ENCODE results near the gene PFKFB4.

PFKFB4 gene

DNA sequence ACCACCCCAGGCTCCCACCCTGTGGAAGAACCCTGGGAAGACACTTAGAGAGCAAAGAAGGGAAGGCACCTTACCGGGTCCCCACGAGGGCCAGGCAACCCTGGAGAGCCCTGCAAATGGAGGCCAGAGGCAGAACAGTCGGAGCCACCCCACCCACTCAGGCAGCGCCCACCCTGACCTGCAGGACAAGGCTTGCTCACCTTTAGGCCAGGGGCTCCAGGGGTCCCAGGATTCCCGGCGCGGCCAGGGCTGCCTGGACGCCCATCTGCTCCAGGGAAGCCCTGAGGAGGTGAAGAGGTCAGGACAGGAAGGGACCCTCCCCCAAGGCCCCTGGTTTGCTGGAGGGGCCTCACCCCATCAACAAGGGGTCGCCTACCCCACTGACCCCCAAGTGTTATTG, 28.2 kb upstream of the PFKFB4 start:
- no peak for DNase-seq (ENCODE audit: low spot score)

- DNase-seq (ENCODE audit: low spot score): no peak
Observed at GRCh38 chr3:48581621-48582481, 25.2 kb upstream of the PFKFB4 start.

DNA sequence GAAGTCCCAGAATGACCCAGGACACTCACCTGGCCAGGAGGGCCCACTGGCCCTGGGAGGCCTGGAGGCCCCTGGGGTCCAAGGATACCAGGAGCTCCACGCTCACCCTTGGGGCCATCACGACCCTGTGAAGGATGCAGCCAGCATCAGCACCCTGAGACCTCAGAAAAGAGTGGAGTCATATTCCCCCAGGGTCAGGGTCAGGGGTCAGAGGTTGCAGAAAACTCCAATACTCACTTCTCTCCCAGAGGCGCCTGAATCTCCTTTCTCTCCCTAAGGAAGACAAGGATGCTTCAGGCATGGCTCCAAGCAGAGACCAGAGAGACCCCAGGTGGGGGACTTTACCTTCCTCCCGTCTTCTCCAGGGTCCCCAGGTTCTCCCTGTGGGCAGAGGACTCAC, 20.0 kb upstream of the PFKFB4 start:
- DNase-seq (ENCODE audit: low spot score): no peak

GRCh38 chr3:48575366-48575765, 18.8 kb upstream of the PFKFB4 start:
- no peak for DNase-seq (ENCODE audit: low spot score)

- no peak for DNase-seq (ENCODE audit: low spot score)
Observed at GRCh38 chr3:48573973-48574585, 17.5 kb upstream of the PFKFB4 start.

- DNase-seq (ENCODE audit: low spot score): no peak
Observed at GRCh38 chr3:48572517-48572916, 15.9 kb upstream of the PFKFB4 start.

DNA sequence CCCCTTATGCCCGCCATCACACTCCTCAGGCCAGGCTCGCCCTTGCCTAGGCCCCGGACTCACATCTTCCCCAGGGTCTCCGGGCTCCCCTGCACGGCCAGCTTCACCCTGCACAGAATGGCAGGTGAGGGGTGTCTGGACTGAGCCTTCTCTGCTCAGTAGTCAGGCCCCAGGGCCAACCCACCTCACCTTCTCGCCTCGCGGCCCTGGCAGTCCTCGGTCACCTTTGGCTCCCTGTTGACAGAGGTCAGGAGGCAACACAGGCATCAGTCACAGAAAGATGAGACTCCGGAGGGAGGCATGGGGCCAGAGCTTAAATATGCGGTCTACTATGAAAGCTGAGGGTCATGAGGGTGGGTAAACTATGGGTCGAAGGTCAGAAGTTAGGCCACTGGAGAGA, 15.3 kb upstream of the PFKFB4 start:
- no peak for DNase-seq (ENCODE audit: low spot score)

DNA sequence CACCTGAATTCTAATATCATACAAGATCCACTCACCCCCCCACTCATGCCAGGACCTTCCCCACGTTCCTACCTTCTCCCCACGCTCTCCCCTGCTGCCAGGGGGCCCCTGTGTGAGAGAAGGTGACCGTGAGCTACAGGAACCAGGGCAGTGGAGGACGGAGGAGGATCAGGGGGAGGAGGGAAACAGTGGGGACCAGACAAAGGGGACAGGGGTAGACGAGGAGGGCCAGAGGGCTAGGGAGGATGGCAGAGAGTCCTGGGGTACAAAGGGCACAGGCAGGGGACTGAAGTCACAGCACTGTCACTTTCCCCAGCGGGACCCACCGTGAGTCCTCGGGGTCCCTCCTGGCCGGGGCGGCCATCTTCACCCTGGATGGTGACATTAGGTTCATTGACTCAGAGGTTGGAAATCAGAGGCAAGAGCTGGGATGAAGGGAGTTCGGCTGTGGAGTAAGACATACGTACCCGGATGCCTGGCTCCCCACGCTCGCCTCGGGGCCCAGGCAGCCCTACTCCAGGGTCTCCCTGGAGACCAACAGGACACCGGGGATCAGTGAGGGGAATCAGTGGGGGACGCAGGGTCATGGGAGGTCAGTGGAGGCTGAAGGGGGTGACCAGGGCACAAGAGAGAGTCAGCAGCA, 13.3 kb upstream of the PFKFB4 start:
- no peak for DNase-seq (ENCODE audit: low spot score)

GRCh38 chr3:48569400-48569799, 12.8 kb upstream of the PFKFB4 start:
- no peak for DNase-seq (ENCODE audit: low spot score)

- no peak for DNase-seq (ENCODE audit: low spot score)
Observed at GRCh38 chr3:48568476-48568875, 11.9 kb upstream of the PFKFB4 start.

GRCh38 chr3:48567500-48567899, 10.9 kb upstream of the PFKFB4 start:
- DNase-seq (ENCODE audit: low spot score): no peak

- DNase-seq (ENCODE audit: low spot score): no peak
Observed at GRCh38 chr3:48567090-48567489, 10.5 kb upstream of the PFKFB4 start.

GRCh38 chr3:48566401-48566760, 9.8 kb upstream of the PFKFB4 start:
- DNase-seq (ENCODE audit: low spot score): no peak

DNA sequence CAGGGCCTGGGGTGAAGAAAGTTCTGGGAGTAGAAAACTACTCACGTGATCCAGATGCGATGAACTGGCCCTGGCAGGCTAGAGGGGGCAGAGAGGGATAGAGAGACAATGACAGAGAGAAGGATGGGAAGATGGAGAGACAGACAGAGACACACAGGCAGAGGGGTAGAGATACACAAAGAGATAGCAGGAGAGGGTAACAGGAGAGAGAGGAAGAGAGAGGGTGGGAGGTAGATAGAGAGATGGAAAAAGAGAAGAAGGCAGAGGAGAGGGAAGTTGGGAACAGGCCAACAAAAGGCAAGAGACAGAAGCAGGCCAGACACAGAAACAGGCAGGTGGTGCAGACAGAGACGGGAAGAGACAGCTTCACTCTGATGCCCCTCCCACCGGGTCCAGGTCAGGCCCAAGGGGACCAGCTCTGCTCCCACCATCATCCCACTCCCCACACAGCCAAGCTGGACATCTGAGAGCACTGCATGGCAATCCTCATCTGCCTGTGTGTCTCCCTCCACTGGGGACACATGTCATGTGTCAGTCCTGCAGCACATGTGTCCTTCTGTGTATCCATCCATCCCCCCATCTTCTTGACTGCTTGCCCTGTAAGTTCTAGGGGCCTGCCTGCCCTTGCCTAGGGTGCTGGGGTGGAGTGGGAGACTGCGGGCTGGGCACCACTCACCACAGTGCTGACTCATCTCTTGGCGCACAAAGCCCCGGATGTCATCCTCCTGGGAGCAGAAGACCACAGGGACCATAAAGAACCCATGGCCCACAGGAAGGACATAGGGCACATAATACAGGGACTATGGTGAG, 9.2 kb upstream of the PFKFB4 start:
- DNase-seq (ENCODE audit: low spot score): no peak

DNA sequence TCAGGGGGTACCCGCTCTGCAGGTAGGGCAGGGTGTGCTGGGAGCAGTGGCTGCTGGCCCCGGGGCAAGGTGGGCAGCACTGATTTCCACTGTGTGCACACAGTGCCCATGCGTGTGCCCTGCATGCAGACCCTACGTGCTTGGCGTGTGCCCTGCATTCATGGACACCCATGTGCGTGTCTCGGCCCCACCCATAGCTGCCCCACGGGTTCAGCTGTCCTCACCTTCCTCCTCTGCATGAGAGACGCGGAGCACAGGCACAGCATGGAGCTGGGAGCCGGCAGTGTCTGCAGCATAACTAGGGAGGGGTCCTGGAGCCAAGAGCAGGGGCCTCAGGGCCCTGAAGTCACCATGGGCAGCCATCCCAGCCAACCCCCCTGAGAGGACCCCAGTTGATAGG, 8.6 kb upstream of the PFKFB4 start:
- DNase-seq (ENCODE audit: low spot score): no peak

GRCh38 chr3:48564667-48565066, 8.1 kb upstream of the PFKFB4 start:
- DNase-seq (ENCODE audit: low spot score): no peak

DNA sequence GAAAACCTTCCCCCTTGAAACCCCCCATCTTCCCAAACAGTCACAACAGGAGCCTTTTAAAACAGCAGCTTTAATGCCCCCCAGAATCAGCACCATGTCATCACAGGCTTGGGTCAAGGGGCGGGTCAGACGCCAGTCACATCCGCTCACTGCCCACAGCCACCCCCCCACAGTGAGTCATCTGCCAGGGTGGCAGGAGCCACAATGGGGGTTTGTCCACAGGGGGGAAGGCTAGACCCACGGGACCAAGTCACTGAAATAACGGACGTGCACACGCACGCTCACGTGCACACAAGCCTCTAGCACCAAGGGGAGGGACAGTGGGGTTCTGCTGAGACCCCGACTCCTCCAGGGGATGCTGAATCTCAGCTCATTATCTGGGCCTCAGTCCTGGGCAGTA, 7.4 kb upstream of the PFKFB4 start:
- DNase-seq (ENCODE audit: low spot score): no peak

- no peak for DNase-seq (ENCODE audit: low spot score)
Observed at GRCh38 chr3:48563382-48563918, 6.8 kb upstream of the PFKFB4 start, which contains the start of gene UCN2. UCN2 (minus strand) TSS chr3:48563781; CDS start chr3:48563124, 657 bp downstream.

DNA sequence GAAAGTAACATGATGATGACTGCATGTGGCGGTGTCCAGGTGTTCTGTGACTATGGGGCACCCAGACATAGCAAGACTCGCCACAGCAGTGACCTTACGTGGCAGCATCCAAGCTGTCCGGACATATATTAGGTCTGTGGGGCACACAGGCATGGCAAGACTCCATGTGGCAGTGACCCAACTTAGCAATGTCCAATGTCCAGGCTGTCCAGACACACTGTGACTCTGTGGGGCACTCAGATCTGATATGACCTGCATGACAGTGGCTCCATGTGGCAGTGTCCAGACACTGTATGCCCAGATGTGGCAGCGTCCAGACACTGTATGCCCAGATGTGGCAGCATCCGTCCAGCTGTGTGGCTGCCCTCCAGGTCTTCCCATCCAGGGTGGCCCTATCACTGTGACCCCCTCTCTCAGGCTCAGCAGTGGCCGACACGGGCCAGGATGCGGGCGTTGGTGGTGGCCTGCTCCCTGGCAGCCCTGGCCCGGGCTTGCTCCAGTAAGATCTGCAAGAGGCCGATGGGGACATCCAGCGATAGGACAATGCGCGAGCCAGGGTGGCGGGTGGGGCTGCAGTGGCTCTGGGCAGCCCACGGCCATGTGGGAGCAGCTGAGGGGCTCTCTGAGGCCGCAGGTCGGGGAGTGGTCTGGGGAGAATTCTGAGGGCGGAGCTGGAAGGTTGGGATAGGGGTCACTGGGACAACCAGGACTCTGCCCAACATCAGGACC, 5.9 kb upstream of the PFKFB4 start:
- no peak for DNase-seq (ENCODE audit: low spot score)

GRCh38 chr3:48561045-48561736, 4.6 kb upstream of the PFKFB4 start:
- no peak for DNase-seq (ENCODE audit: low spot score)

DNA sequence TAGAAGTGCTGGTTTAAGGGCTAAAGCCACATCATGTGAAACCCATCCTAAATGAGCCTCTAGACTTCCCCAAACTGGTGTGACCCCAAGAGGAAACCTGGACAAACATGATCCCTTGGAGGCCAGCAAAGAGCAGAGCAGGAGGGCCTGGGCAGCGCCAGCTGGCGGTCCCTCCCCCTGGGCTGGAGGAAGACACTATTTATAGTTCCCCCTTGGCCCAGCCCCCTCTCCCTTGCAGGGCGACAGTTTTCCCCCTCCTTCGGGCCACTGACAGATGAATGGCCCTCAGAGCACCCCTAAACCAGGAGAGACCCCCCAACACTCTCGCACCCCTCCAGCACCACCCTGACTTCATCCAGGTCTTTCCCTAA, 4.0 kb upstream of the PFKFB4 start:
- no peak for DNase-seq (ENCODE audit: low spot score)

Data from germinal center (tissue), 1 donor.